HG02884 (cell line): Measurements from ENCODE around the gene AFF3.
"Not testable (repeated sequence)": the region's sequence is repeated elsewhere in the genome, so short reads cannot be mapped to it uniquely, and the experiment has no call there.

Source experiments
- ATAC-seq: cut with Tn5 transposase; IDR thresholded peaks from one replicate; pipeline ENCODE4 v1.9.1; 2021; ENCODE audit warnings: mild to moderate bottlenecking, moderate library complexity; ENCODE audit not compliant: unreplicated experiment

Gene AFF3, protein sequence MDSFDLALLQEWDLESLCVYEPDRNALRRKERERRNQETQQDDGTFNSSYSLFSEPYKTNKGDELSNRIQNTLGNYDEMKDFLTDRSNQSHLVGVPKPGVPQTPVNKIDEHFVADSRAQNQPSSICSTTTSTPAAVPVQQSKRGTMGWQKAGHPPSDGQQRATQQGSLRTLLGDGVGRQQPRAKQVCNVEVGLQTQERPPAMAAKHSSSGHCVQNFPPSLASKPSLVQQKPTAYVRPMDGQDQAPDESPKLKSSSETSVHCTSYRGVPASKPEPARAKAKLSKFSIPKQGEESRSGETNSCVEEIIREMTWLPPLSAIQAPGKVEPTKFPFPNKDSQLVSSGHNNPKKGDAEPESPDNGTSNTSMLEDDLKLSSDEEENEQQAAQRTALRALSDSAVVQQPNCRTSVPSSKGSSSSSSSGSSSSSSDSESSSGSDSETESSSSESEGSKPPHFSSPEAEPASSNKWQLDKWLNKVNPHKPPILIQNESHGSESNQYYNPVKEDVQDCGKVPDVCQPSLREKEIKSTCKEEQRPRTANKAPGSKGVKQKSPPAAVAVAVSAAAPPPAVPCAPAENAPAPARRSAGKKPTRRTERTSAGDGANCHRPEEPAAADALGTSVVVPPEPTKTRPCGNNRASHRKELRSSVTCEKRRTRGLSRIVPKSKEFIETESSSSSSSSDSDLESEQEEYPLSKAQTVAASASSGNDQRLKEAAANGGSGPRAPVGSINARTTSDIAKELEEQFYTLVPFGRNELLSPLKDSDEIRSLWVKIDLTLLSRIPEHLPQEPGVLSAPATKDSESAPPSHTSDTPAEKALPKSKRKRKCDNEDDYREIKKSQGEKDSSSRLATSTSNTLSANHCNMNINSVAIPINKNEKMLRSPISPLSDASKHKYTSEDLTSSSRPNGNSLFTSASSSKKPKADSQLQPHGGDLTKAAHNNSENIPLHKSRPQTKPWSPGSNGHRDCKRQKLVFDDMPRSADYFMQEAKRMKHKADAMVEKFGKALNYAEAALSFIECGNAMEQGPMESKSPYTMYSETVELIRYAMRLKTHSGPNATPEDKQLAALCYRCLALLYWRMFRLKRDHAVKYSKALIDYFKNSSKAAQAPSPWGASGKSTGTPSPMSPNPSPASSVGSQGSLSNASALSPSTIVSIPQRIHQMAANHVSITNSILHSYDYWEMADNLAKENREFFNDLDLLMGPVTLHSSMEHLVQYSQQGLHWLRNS (N-terminal part only)

DNA sequence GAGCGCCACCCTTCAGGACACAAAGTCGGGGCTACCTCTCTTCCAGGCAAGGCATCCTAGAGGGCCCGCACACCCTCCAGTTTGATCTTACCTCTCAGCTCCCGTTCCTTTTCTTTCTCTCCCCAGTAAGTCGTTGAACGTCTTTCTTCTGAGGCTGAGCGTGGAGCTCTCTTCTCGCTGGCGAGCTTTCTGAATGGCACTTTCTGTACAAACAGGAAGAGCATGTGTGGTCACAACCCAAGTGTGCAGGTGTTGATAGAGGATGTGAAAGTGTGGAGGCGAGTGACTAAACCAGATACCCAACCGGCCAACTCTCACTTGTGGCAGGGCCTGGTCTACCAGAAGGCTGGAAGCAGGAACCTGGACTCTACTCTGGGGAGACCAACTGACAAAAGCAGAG, at the start of gene AFF3:
TSS of gene AFF3 (minus strand) at position 198 of the 400 bp plus-strand sequence. CDS start 38,136 bp downstream, outside the sequence.
- peak; percentile 94 for ATAC-seq

DNA sequence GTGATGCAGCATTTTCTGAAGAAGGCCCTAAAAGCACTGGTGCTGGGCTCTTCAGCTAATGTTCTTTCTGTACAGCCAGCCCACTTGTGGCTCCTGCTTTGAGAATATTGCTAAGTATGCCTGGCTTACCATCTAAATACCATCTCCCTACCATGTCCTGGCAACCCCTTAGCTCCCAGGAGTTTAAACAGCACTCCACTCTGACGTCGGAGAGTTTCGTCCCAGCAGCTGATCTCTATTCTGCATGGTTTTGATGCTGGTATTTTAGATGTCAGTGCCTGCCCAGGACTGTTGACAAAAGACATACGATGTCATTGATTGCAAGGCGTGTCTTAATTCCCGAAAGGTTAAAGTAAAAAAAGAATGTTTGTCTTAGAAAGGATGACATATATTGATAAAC, 47.0 kb upstream of the AFF3 start:
- no peak for ATAC-seq

DNA sequence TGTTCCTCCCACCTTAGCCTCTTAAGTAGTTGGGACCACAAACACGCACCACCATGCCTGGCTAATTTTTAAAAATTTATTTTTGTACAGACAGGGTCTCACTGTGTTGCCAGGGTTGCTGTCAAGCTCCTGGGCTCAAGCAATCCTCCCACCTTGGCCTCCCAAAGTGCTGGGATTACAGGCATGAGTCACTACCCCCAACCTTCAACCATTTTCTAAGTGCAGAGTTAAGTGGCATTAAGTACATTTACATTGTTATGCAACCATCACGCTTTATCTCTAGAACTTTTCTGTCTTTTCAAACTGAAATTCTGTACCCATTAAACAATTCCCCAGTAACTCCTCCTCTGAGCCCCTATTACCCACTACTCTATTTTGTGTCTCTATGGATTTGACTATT, 45.9 kb upstream of the AFF3 start:
- ATAC-seq = no peak

DNA sequence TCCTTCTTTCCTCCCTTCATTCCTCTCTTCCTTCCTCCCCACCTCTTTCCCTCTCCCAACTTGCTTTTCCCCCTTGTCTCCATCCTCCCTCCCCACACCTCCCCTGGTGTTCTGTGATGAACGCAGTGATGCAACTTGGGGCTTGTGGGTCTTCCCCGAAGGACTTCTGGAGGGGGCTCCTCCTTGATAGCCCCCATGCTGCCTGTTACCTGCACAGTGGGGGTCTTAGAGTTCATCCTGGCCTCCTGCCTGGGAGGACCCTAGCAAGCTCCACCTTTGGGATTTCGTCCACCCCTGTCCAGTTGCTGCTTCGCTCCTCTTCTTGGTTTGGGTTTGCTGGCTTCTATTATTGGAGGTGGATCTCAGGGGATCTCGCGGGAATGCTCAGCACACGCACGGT, 43.7 kb upstream of the AFF3 start:
- ATAC-seq = no peak

DNA sequence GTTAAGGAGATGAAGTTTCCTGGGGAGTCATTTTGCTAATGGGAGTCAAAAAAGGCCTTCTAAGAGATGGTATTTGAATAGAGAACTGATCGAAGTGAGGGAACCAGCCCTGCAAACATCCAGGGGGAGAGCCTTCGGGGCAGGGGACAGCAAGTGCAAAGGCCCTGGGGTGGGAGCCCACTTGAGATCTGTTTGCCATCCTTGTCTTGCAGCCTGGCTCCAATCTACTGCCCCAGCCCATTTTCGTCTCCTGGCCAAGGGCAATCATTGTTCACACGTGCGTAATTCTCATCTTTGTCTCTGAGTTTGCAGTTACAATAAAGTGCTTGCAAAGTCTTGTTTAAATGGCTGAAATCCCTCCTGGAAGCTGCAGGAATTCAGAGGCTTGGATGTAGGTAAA, 43.1 kb upstream of the AFF3 start:
- no peak for ATAC-seq

DNA sequence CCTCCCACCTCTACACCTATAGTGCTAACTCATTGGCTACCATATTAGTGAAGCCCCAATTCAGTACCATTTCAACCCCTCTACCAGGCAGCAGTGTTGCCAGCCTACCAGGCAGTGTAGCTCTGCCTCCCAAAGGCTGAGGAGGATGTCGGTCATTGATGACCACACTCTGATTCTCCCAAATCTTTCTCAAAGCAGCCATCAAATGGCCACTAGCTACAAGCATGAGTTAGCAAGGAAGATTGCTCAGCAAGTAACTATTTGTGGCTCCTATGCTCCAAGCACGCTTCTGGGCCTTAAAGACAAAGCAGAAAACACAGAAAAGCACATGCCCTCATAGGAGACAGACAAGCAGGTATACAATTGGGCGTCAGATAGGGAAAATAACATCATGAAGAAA, 42.7 kb upstream of the AFF3 start:
- no peak for ATAC-seq

DNA sequence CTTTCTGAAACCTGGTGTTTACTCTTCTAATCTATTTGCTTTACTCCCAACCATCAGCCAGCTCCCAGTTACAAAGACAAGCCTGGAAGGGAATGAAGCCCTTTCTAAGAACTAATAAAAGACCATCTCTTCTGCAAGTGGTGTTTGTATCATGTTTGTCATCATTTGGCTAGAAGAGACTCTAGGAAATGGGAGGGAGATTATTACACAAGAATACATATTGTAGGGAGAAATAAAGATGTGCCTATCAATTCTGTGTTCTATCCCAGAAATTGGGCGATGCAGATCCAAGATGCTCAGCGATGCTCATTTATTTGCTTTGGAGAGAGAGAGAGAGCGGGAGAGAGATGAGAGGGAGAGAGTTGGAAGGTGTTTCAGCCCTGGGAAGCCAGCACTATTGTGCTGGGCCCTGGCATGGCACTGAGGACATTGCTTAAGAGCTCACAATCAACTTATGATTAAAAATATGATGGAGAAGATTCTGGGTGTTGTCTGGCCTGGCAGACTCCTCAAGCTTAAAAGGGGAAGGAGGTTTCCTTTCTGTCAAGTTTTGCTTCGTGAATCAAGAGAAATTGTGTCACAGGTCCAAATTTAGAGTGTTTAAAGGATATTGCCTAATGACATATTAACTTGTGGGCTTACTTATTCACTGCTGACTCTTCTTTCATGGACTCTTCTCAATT, 41.8 kb upstream of the AFF3 start:
- no peak for ATAC-seq

DNA sequence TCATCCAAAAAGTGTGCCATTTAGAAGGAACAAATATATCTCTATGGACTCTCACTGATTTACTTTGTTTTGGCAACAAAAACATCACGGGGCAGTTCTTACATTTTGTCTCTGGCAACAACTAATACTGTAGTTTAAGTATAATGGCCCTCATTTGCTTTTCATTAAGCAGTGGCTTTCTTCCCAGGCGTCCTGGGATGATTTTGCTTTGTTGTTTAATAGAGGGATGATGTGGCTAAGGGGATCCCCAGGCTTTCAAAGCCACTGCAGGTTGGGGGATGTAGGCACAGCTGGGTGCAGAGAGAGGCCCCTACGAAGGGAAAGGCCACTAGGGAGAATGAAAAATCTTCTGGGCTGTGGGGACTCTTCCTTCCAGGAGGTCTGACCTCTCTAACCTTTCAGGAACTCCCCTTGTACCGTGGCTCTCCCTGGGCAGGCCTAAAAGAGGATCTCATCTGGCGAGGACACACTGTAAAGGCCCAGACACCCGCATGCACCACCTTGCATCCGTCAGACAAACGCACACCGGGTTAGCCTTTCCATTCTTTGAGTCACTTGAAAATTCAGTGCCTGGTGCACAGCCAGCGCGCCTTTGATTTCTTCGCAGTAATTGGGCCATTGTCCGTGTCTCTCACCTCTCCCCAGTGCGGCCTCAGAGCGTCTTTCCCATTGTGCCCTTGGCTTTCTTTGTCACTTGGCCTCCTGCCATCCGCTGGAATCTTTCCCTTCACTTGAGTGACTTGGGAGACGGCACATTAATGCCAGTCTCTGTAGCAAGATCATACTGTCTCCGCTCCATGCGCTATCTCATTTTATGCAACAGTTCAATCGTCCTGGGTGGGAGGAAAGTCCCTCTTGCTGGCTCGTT, 40.3 kb upstream of the AFF3 start:
- no peak for ATAC-seq

DNA sequence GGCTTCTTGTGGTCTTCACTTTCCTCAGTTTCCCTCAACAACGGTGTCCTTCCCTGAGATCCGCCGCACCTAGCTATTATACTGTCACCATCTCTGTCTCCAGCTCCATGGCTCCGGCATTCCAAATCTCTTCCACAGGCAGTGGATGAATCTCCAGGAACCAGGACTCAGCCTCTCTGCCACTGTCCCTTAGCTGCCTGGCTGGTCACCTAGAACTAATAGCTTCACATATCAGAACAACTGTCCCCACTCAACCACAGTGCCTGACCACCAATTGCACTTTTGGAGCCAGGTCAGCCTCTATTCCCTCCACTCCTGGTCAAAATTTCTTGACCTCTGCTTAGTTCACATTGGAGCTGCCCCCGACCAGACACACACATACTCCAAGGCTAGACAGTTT, 38.1 kb upstream of the AFF3 start:
- no peak for ATAC-seq

DNA sequence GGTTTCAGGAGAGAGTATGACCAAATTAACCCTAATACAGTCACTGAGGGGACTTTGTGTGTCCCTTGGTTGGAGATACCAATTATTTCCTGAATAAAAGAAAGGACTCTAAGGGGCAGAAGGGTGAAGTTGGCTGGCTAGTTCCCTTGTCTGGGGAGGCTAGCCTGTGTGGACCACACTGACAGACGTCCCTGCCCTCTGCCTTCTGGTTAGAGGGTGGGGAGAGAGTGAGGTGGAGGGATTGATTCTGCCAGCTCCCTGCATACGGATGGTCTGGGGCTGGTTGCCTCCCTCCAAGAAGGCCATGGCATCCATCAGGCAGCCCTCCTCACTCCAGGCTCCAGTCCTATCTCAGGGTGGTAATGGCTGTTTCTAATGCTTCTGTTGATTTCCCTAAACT, 37.4 kb upstream of the AFF3 start:
- ATAC-seq = no peak

DNA sequence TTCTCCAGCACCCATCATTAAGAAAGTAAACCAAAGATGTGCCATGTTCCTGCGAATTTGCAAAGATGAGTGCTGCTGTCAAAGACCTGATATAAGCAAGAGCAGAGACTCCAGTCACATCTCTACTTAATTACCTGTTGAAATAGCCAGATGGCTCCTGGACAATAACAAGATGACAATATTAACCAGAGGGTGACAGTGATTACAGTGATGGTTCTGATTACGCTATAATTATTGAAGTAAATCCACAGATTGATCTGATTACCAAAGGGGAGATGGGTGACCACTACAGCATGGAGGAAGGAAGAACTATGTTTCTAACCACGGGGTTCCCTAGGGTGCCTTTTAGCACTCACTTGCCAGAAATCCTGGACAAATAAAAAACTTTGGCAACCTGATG, 36.5 kb upstream of the AFF3 start:
- no peak for ATAC-seq

DNA sequence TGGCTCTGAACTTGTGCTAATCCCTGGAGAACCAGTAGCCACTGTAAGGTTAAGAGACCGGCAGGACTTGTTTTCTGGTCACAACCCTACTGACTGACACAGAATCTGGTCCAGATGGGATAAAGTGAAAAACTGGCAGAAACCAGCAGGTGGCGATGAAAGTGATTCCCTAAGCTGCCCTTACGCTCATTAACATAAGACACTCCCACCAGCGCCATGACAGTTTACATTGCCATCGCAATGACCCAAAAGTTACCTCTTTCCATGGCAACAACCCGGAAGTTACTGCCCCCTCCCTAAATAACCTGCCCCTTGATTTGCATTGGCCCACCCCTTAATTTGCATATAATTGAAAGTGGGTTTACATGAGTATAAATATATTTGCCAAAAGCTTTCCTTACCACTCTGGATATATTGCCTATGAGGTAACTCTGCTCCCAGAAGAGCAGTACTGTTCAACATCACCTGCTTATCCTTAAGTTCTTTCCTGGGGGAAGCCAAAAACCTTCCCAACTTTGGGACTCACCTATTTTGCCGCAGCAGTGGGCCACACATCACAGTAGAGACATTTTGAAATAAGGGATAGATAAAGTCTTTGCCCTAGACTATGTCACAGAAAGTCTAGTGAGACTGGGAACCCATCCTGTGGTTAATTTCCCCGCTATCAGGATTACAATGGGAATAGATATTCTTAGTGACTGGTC, 35.8 kb upstream of the AFF3 start:
- ATAC-seq = no peak

DNA sequence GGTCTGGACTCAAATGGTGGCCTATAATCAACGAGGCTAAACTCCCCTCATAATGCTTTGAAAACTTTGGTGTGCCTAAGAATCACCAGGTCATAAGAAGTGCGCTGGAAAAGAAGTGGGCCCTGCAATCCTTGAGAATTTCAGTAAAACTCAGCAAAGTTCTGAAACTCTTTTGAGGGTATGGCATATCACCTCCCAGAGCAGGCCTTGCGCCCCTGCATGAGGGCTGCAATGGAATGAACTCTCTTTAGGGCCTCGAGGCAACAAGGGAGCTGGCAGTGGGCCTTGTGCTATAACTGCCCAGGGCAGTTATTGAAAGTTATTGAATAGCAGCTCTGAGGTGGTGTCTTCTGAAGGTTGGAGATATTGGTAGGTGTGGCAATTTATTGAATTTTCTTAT, 34.5 kb upstream of the AFF3 start:
- ATAC-seq = no peak

DNA sequence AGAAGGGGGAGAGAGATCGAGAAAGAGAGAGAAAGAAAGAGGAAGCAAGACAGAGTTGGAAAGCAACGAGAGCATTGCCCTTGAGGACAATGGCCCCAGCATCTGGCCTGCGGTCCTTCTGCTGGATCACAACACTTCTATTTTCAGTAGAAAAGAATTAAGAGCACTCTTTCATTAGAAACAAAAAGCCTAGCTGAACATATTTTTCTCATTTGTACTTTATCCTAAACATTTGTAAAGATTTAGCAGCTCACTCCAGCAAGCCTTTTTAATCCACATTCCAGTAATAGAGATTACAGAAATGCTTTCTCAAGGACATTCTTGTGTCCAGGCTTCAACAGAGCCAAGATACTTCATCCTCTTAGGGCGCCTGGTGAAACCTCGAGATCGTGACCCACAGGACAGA, 31.6 kb upstream of the AFF3 start:
- ATAC-seq = no peak

DNA sequence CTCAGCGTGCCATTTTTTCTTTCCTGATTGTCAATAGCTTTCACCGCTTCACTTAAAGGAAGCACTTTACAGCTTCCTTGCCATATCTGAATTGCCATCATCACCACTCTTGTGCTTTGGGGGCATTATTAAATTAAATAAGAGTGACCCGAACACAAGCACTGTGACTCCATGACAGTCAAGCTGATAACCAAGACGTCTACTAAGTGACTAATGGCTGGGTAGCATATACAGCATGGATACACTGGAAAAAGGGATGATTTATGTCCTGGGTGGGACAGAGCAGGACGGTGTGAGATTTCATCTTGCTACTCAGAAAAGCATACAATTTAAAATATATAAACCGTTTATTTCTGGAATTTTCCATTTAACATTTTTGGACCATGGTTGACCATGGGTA, 24.3 kb upstream of the AFF3 start:
- ATAC-seq = no peak

DNA sequence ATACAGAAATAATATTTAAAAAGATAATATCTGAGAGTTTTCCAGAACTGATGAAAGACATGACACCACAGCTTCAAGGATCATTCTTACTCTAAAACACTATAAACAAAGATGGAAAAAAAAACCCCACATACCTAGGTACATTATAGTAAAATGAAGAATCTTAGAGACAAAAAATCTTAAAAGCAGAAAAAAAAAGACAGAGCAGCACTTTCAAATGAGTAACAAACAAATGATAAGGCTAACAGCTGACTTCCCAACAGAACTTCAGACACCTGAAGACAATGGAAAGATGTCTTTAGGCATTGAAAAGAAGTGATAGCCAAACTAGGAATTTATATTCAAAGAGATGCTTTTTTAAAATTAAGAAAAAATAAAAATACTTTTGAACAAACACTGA, 21.2 kb upstream of the AFF3 start:
- no peak for ATAC-seq

DNA sequence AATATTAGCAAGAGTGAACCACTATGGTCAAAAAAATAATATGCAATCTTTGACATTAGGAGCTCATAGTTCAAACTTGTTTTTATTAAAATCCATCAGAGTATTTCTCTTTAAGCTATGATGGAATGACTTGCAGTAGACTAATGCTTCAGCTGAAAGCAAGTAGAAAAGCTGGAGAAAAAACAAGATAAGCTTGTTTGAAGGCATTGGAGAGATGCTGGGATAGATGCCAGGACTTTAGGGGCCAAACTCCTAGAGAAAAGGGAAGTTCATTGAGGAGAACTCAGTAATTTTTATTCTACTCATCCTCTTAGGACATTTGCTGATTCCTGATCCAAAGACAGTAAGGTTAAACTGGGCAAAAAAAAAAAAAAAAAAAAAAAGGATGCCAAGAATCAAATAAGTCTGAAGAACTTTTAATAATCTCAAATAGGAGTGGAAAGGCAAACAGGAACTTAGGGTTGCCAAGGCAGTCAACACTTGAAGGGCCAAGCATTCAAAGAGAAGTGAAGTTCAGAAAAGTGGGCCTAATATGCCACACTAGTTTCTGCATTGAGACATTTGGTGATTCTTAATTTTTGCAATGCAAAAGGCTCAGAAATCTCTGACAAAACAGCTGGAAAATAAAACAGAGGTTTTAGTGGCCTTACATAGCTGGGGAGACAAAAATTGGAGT, 19.7 kb upstream of the AFF3 start:
- no peak for ATAC-seq

DNA sequence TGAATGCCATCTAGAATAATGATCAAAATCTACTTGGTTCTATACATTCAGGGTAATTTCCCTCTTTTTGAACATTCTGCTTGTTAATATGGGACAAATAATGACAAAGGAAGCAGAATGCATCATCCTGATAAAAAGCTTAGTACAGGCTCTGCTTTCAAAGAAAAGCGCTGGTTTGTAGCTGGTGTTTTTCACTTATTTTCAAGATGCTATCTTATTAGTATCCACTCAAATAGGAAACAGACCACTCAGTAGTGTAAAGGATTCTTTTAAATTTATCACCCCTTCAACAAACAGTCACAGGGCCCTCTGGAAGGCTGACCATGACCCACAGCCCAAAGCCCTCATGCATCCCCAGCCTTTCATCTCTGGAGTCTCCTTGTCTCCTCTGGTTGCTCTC, 18.0 kb upstream of the AFF3 start:
- no peak for ATAC-seq

DNA sequence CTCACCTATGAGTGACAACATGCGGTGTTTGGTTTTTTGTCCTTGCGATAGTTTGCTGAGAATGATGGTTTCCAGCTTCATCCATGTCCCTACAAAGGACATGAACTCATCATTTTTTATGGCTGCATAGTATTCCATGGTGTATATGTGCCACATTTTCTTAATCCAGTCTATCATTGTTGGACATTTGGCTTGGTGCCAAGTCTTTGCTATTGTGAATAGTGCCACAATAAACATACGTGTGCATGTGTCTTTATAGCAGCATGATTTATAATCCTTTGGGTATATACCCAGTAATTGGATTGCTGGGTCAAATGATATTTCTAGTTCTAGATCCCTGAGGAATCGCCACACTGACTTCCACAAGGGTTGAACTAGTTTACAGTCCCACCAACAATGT, 9.4 kb upstream of the AFF3 start:
- ATAC-seq = not testable (repeated sequence)
